ENCODE results near the gene CPD.
"Not testable (repeated sequence)": the region's sequence is repeated elsewhere in the genome, so short reads cannot be mapped to it uniquely, and the experiment has no call there.

CPD gene

DNA sequence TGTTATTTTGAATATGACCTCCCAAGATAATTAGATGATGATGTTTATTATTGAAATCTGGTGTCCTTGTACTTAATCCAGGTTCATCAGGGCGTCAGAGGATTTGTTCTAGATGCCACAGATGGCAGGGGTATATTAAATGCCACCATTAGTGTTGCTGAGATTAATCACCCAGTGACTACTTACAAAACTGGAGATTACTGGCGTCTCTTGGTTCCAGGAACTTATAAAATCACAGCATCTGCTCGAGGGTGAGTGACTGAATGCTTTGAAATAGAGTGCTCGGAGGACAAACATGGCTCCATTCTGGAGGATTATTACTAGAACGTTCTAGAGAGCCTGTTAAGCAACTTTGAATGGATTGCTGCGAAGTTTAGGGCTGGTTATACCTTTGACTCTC lies 65.0 kb downstream of the CPD start:
- DNase-seq: no peak

DNA sequence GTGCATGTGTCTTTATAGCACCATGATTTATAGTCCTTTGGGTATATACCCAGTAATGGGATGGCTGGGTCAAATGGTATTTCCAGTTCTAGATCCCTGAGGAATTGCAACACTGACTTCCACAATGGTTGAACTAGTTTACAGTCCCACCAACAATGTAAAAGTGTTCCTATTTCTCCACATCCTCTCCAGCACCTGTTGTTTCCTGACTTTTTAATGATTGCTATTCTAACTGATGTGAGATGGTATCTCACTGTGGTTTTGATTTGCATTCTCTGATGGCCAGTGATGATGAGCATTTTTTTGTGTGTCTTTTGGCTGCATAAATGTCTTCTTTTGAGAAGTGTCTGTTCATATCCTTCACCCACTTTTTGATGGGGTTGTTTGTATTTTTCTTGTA lies 67.9 kb downstream of the CPD start:
- DNase-seq: not testable (repeated sequence)

DNA sequence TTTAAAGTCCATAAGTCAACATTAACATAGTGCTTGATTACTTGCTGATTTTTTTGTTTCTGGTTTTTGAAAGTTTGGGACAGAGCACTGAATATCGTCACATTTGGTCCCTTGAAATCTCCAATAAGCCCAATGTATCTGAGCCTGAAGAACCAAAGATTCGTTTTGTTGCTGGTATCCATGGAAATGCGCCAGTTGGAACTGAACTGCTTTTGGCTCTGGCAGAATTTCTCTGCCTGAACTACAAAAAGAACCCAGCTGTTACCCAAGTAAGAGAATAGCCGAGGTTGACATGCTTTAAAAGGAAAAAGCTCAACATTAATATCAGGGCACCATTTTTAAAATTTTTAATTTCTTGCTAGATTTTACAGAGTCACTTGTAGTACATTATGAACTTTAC lies 70.8 kb downstream of the CPD start:
- DNase-seq: no peak

DNA sequence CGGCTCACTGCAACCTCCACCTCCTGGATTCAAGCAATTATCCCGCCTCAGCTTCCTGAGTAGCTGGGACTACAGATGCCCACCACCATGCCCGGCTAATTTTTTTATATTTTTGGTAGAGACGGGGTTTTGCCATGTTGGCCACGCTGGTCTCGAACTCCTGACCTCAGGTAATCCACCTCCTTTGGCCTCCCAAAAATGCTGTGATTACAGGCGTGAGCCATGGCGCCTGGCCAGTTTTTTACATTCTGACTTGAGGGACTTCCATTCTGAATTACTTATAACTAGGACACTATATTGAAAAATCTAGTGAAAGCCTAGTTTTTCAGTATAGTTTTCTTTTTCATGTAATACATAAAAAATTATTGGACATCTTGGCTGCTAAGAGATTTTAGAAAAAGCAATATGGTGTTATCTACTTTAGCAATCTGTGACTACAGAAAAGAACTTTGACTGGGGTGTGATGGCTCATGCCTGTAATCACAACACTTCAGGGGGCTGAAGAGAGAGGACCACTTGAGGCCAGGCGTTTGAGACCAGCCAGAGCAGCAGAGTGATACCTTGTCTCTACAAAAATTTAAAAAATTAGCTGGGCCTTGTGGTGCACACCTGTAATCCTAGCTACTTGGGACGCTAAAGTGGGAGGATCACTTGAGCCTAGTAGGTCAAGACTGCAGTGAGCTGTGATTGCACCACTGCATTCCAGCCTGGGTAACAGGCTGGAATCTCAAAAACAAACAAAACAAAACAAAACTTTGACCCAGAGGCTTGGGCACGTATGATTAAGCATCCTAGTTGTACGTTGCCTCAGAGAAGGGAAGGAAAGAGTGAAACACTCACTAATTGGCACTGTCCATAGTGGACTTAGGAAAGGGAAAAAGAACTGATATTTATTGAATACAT lies 71.6 kb downstream of the CPD start:
- DNase-seq: no peak

DNA sequence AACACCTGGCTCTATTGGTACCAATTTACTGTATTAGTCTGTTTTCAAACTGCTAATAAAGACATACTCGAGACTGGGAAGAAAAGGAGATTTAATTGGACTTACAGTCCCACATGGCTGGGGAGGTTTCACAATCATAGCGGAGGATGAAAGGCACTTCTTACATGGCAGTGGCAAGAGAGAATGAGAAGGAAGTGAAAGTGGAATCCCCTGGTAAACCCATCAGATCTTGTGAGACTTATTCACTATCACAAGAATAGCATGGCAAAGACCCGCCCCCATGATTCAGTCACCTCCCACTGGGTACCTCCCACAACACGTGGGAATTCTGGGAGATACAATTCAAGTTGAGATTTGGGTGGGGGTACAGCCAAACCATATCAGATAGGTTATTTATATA lies 75.9 kb downstream of the CPD start:
- no peak for DNase-seq

DNA sequence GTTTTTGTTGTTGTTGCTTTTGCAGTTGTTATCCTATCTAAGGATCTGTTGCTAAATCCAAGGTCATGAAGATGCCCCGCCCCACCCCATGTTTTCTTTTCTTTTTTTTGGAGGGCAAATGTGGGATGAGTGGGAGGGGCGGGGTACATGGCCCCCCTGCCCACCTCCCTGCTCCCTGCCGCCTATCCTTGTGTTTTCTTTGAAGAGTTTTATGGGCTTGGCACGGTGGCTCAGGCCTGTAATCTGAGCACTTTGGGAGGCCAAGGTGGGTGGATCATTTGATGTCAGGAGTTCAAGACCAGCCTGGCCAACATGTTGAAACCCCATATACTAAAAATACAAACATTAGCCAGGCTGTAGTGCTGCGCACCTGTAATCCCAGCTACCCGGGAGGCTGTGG lies 79.6 kb downstream of the CPD start:
- DNase-seq: no peak

DNA sequence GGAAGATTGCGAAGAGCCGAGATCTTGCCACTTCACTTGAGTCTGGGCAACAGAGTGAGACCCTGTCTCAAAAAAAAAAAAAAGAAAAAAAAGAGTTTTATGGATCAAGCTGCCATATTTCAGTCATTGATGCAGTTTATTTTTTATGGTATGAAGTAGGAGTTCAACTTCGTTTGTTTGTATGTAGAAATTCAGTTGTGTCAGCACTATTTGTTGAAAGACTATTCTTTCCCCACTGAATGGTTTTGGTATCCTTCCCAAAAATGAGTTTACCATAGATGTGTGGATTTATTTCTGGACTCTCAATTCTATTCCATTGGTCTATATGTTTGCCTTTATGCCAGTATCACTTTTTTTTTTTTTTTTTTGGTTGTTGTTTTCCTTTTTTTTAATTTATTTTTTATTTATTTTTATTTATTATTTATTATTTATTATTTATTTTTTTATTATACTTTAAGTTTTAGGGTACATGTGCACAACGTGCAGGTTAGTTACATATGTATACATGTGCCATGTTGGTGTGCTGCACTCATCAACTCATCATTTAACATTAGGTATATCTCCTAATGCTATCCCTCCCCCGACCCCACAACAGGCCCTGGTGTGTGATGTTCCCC lies 80.2 kb downstream of the CPD start:
- not testable (repeated sequence) for DNase-seq

DNA sequence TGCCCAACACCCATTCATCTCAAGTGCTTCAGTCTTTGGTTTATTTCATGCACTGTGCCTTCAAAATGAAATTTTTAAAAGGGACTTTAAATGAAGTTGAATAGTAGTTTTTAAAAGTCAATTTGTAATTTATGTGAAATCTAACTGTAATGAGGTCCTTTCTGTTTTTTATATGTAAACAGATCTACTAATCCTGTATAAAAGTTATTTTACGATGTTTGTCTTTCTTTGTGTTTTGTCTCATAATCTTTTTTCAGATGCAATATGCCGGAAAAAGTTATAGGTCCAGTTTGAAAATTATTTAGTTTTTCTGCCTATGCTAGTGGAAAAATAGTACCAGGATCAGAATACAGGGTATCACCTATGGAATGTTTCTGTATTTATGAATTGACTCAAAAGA lies 89.7 kb downstream of the CPD start:
- no peak for DNase-seq

DNA sequence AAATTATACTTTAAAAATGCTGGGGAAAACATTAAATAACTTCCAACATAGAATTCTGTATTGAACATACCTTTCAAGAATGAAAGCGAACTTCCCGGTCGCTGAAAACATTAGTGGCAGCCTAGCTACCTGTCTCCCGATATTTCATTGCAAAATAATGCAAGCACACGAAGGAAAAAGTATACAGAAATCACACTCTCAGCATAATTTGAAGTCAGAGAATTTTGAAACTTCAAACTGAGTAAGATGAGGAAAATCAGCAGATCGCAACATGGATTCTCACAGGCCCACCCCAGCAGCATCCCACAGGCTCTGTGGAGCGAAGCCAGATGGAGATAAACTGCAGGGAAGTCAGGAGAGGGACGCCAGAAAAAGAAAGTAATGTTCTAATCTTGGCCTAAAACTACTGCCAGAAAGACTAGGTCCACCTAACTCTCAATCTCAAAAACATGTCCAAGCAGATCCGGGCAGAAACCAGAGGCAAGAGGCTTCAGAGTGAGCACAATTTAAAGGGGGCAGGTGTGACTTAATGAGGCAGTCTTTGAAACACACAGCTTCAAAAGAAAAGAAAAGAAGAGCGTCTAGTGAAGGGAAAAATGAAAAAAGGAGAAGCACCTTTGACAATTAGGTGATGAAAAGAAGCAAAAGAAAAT lies 93.6 kb downstream of the CPD start:
- DNase-seq: no peak

DNA sequence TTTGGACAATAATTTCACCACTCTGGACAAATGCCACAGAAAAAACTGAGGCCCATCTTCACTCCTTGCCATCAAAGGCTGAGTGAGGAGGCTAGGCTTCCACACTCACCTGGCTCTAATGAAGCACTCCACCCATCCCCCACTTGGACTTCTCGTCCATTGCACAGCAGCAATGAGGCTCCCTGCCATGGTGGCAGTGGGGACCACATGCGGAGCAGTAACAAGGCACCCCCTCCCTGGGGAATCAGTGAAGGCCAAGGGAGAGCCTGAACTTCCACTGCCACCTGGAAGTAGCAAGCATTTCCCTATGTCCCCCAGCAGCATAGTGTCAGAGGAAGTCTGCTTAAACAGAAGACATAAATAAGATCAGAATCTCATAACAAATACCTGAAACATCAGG lies 96.5 kb downstream of the CPD start:
- no peak for DNase-seq

DNA sequence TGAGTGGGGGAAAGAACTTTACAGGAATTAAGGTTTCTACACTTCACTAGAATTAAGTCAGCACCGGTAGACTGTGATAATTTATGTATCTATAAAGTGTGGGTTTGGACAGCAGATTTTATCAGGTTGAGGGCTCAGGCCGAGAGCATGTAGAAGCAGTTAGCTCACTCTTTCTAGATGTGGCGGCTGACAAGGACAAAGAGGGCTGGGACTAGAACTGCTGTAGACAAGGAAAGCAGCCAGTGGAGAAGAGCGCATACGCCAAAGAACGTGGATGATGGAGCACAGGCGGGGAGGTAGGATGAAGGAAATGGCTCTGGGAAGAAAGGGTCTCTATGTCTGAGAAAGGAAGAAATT lies 98.0 kb downstream of the CPD start:
- DNase-seq: peak; percentile 16

DNA sequence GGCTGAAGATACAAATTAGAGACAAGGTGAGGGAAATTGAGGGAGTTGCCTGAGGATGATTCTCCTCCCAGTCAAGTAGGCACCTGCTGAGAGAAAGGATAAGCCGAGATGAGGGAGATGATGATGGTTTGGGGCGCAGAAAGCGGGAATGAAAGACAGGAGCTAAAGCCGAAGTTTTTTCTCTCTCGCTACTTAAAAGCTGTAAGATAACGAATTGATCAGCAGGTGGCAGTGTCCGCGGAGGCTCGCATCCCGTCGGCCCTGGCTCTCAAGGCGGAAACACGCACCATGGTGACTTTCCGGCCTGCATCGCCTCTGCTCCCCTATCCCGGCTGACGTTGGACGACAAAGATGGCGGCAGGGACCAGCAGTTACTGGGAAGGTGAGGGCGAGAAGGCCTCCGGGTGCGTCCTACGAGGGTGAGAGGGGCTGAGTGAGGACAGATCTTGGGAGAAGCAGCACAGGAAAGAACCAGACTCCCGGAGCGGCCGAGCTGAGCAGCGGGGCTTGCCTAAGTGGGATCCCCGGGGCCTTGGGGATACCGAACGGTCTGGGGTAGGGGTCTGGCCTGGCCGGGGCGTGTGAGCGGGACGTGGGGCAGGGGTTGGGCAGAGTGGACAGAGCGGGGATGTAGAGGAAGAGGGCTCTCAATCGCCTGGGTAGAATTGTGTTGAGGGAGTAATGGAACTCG lies 98.5 kb downstream of the CPD start, which contains the start of gene GOSR1:
GOSR1 (plus strand) TSS at position 326 of the 691 bp plus-strand sequence; CDS start at position 352, 26 bp downstream.
- DNase-seq: peak; percentile 89

DNA sequence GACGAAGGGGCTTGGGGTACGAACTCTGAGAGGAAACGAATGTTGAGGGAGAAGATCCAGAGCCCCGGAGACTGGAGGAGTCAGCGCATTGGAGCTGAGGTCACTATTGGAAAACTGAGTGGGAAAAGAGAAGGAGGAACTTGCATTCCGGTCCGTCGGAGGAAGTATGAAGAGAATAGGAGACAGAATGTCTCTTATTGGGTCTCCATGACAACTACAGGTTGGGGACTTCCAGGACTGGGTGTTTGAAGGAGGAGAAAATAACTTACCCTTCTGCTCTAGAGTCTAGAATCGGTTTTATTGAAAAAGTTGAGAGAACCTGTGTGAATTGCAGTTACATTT lies 99.0 kb downstream of the CPD start:
- DNase-seq: no peak

DNA sequence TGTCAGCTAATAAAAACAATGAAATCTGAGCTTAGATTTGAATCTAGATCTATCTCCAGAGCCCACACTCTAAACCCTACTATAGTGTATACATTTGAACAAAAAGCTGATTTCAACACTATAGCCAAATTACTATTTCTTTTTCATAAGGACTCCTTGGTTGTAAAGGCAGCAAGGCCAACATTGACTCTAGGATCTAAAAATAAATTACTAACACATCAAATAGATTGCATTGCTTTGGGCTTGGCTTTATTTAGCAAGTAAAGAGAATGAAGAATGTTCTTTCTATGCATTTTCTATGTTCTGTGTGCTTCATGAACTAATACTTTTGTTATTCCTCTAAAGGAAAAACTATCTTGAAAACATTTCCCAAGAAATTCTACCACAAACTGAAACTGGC lies 103.8 kb downstream of the CPD start:
- no peak for DNase-seq

DNA sequence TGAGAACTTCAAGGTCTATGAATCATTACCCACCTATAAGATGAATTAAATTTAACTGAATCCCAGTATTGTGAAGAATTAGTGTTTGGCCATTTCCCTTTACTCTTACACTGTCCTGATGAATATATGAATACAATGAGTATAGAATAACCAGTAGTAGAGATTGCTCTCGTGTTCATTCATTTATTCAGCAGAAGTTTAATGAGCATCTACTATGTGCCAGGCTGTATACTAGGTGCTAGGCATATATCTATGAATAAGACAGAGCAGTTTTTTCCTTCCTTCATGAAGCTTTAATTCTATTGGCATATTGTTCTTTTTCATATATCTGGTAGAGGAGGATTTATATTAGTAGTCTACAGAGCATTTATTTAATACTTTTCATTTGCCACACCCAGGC lies 104.4 kb downstream of the CPD start:
- DNase-seq: no peak

DNA sequence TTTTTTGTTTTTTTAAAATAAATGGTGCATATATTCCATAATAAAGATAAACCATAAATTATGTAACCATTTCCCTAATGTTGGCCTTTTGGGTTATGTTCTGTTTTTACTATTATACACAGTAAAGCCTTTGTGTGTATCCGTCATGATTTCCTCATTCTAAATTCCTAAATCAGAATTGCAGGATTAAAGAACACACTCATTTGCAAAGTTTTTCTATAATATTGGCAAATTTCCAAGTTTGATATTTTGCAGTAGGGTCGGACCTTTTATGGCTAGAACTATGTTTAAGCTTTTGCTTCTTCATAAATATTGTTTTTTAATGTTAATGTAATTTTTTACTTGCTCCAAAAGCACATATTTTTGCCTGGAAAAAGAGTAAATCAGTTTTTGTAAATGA lies 115.1 kb downstream of the CPD start:
- no peak for DNase-seq

DNA sequence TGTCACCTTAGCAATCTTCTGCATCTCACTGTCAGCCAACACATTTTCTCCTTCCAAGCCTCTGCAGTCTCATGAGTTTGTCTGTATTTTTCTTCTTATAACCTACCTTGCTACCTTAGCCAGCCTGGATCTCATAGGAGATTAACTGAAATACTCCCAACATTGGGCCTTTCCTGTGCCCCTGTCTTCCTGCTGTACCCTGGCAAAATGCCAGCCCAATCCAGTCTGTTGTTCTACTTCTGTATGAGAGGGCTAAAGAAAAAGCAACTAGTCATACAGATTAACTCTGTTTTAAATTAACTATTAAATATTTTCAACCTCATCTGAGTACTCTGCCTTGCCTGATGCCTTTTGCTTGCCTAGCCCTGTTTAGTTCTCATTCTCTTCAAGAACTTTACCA lies 116.9 kb downstream of the CPD start:
- DNase-seq: no peak

DNA sequence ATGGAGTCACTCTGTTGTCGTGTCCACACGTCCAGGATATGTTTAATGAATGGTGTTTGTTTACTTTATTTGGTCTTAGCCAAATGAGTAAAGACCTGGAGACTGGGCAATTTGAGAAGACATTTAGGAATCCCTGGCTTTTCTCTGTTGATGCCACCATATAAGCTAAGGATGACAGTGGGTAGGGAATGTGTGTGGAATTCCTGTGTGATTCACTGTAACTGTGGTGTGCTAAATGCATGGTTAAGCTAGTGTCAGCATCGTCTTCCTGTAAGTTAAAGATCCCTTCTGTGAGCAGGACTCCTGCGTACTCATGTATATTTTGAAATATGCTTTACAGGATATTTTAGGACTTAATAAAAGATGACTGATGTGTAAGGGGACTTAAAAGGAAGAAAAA lies 124.8 kb downstream of the CPD start:
- no peak for DNase-seq

DNA sequence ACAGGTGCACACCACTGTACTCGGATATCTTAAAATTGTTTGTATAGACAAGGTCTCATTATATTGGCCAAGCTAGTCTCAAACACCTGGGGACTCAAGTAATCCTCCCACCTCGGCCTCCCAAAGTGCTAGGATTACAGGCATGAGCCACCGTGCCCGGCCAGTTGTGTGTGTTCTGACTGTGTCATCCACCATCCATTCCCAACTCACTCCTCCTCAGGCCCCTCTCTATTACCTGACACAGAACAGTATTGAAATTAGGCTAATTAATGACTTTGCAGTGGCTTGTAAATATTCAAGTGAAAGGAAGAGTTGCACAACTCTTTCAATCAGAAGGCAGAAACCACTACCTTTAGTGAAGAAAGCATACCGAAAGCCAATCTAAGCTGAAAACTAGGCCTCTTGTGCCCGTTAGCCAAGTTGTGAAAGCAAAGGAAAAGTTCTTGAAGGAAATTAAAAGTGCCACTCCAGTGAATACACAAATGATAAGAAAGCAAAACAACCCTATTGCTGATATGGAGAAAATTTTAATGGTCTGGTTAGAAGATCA lies 127.2 kb downstream of the CPD start:
- no peak for DNase-seq

DNA sequence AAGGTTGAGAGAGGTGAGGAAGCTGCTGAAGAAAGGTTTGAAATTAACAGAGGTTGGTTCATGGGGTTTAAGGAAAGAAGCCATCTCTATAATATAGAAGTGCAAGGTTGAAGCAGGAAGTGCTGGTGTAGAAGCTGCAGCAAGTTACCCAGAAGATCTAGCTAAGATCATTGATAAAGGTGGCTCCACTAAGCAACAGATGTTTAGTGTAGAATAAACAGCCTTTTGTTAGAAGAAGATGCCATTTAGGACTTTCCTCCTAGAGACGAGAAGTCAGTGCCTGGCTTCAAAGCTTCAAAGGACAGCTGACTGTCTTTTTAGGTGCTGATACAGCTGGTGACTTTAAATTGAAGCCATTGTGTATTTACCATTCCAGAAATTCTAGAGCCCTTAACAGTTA lies 127.8 kb downstream of the CPD start:
- DNase-seq: no peak

DNA sequence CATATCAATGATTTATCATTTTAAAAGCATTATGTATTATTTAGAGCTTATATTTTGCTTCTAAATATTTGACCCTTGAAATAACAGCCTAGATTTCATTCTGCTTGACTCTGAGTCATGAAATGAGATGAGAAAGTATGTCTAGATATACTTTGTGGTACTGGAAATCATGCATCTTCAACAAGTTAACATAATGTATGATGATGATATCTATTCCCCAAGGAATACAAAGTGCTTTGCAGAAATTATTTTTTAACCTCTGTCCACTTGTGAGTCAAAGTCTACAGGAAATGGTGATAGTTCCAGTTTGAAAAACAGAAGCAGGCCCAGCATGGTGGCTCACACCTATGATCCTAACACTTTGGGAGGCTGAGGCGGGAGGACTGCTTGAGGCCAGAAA lies 134.6 kb downstream of the CPD start:
- DNase-seq: no peak

DNA sequence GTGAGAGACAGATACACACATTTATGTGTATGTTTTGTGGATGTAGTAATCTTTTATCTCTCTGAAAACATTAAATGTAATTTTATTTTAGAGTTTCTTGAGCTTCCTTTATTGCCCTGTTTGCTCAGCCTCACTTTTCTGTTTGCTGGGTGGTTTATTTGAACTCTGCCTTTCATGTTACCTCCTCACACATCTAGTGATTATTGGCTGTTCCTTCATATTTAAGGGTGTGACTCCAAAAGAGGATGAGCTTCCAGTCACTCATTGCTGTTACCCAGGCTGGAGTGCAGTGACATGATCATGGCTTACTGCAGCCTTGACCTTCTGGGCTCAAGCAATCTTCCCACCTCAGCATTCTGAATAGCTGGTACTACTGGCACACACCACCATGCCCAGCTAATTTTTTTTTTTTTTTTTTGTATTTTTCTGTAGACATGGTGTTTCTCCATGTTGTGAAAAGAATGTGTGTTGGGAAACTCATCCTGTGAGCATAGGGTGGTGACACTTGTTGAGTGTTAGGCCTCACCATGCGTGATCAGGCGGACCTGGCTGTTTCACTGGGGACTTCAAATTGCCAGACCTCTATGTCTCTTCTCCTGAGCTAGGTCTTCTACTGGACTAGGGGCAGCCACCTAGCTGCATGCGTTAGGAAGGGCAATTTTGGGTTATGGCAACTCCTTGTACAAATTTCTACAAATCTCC lies 136.3 kb downstream of the CPD start:
- no peak for DNase-seq

DNA sequence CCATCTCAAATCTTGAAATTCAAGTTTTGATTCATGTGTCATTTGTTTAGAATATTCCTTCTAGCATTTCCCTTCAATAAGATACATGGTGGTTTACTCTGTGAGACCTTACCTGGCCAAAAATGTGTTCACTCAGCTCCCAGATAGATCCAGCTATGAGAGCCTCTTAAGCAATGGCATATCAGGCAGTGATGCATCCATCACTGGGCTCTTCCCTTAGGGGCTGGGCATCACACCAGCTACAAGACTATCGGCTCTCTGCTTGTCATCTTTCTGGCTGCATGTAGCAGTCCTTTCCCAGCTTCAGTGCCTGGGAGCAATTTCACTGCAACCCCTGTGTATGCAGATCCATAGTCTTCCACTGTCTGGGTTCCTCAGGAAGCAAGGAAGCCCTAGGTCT lies 139.1 kb downstream of the CPD start:
- DNase-seq: no peak

Measured in stimulated activated CD4-positive, alpha-beta T cell treated with anti-CD3 and anti-CD28 coated beads, Interleukin-4, amount 100 ng/mL, for 1 hour (primary cell).